Calu3 (cell line): ENCODE results near the gene GDPGP1. TPM values are rescaled to one million over a fixed set of nuclear protein-coding genes. Genes with fewer than 3 reads are reported as not detected.

Experiments
- BruUV-seq: library from RNA; stranded (reverse); fragments of 400-500 nt; replicated peaks from 2 replicates; lab custom pipeline; 2021; lab: Mats Ljungman, UMichigan
- CTCF ChIA-PET: fragments of 300-600 bp; sonication (Branson Sonifier 250); formaldehyde crosslinking; loops from one replicate; lab custom pipeline; 2022; ENCODE audit warnings: antibody characterized with exemption; lab: Charles Lee
- DNase-seq: peaks from one replicate; pipeline ENCODE4 v3.0.0; 2022
- H3K27ac Mint-ChIP-seq: one replicate; pipeline ENCODE4 v1.8.0; 2022; ENCODE audit warnings: mixed read lengths; ENCODE audit not compliant: unreplicated experiment
- H3K27me3 Mint-ChIP-seq: one replicate; pipeline ENCODE4 v1.8.0; 2022; ENCODE audit warnings: mixed read lengths; ENCODE audit not compliant: unreplicated experiment
- H3K36me3 Mint-ChIP-seq: one replicate; pipeline ENCODE4 v1.8.0; 2022; ENCODE audit warnings: mild to moderate bottlenecking, moderate library complexity, mixed read lengths; ENCODE audit not compliant: insufficient read depth, unreplicated experiment
- H3K4me1 Mint-ChIP-seq: one replicate; pipeline ENCODE4 v1.8.0; 2022; ENCODE audit warnings: mild to moderate bottlenecking, low read depth, mixed read lengths; ENCODE audit not compliant: unreplicated experiment
- H3K4me3 Mint-ChIP-seq: one replicate; pipeline ENCODE4 v1.8.0; 2022; ENCODE audit warnings: mild to moderate bottlenecking, low read depth, moderate library complexity, mixed read lengths; ENCODE audit not compliant: unreplicated experiment
- H3K9me3 Mint-ChIP-seq: one replicate; pipeline ENCODE4 v1.8.0; 2022; ENCODE audit warnings: low read depth, mixed read lengths; ENCODE audit not compliant: unreplicated experiment
- CTCF ChIP-seq: fragments of 200-600 bp; IDR thresholded peaks from one replicate; pipeline ENCODE4 v1.8.0; 2022; ENCODE audit warnings: antibody characterized with exemption; ENCODE audit not compliant: unreplicated experiment
- intact Hi-C: fragments of 100-400 bp; cut with micrococcal nuclease; formaldehyde crosslinking; loops from one replicate; pipeline ENCODE4 v1.10.0; 2022; ENCODE audit not compliant: unreplicated experiment
- total RNA-seq: library from RNA; stranded (reverse); gene quantifications from 2 replicates; pipeline ENCODE4 v1.2.3, GENCODE V29; 2022

GDPGP1 gene
- total RNA-seq, 1 experiment from 2014 or later, result 20.3 TPM

GRCh38 chr15:90225504-90226234 is 8.3 kb upstream of the GDPGP1 start:
- Mint-ChIP-seq H3K27me3 (no peaks in the 10 kb centered on the region), H3K4me3 (no peak overlapping the region), H3K4me1 (peaks cover 16% of the 10 kb centered on the region), H3K36me3 (peaks cover 80% of the 10 kb centered on the region), H3K9me3 (no peaks in the 10 kb centered on the region), H3K27ac (no peak overlapping the region)
- intact Hi-C loops, result no loop called here
- no peak for TF ChIP-seq CTCF
- BruUV-seq, result no TSS peak
- no peak for DNase-seq
- CTCF ChIA-PET, result no interaction called here

GRCh38 chr15:90227336-90227735 is 6.7 kb upstream of the GDPGP1 start:
- peaks cover 11% of the 10 kb centered on the region for H3K4me1 Mint-ChIP-seq

GRCh38 chr15:90227816-90228772 is 5.9 kb upstream of the GDPGP1 start:
- no peak overlapping the region for H3K4me3 Mint-ChIP-seq

More at GRCh38 chr15:90227336-90227735, 6.7 kb upstream of the GDPGP1 start:
- no peak overlapping the region for H3K27ac Mint-ChIP-seq
- no peak for DNase-seq
- H3K4me3 Mint-ChIP-seq, result no peak overlapping the region
- intact Hi-C loops, result no loop called here
- no TSS peak for BruUV-seq
- no peaks in the 10 kb centered on the region for H3K27me3 Mint-ChIP-seq
- peaks cover 78% of the 10 kb centered on the region for H3K36me3 Mint-ChIP-seq
- TF ChIP-seq CTCF, result no peak
- no peaks in the 10 kb centered on the region for H3K9me3 Mint-ChIP-seq
- CTCF ChIA-PET, result no interaction called here

More at GRCh38 chr15:90227816-90228772, 5.9 kb upstream of the GDPGP1 start:
- Mint-ChIP-seq H3K36me3 (peaks cover 78% of the 10 kb centered on the region), H3K9me3 (no peaks in the 10 kb centered on the region), H3K4me1 (peaks cover 17% of the 10 kb centered on the region), H3K27me3 (no peaks in the 10 kb centered on the region), H3K27ac (no peak overlapping the region)
- TF ChIP-seq CTCF, result no peak
- CTCF ChIA-PET, result no interaction called here
- intact Hi-C loops, result no loop called here
- no peak for DNase-seq
- no TSS peak for BruUV-seq
